ENCODE measurements around the gene EMP2.

Gene EMP2

DNA sequence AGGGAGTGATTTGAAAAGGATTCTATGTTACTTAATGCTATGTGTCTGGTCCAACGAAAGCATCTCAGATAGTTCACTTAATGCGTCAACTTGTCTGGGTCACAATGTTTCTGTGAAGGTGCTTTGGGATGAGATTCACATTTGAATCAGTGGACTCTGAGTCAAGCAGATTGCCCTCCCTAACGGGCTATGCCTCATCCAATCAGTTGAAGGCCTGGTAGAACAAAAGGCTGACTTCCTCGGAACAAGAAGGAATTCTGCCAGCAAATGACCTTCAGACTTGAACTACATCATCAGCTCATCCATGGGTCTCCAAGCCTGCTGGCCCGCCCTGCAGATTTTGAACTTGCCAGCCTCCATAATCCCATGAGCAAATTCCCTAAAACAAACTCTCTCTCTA, 15.2 kb downstream of the EMP2 start:
- Histone ChIP-seq H2AFZ (ENCODE audit: low read length) (no peak overlapping the region), H3K9me2 (ENCODE audit: low read depth, low read length) (no peaks in the 10 kb centered on the region), H3K79me2 (ENCODE audit: insufficient read depth, low read length) (no peaks in the 10 kb centered on the region), H3F3A (ENCODE audit: insufficient read depth, low read length) (no peaks in the 10 kb centered on the region), H3K27ac (ENCODE audit: low read depth, low read length, poor library complexity, severe bottlenecking) (no peak overlapping the region), H3K9ac (ENCODE audit: low read length) (no peak overlapping the region), H3K27me3 (ENCODE audit: insufficient read depth, low read length) (no peaks in the 10 kb centered on the region), H3K4me3 (ENCODE audit: low read depth, low read length, poor library complexity, severe bottlenecking) (no peak overlapping the region), H4K20me1 (ENCODE audit: insufficient read depth, low read length) (no peaks in the 10 kb centered on the region), H3K4me2 (ENCODE audit: low read length) (no peak overlapping the region), H3K36me3 (ENCODE audit: insufficient read depth, low read length) (no peaks in the 10 kb centered on the region), H3K9me3 (ENCODE audit: low read length) (no peaks in the 10 kb centered on the region), H3K4me1 (ENCODE audit: insufficient read depth, low read length, severe bottlenecking) (no peaks in the 10 kb centered on the region)
- TF ChIP-seq EZH2 (IDR thresholded peaks at IDR 0.05; ENCODE audit: borderline replicate concordance, low read length): no peak
- TF ChIP-seq, protein P1, sequence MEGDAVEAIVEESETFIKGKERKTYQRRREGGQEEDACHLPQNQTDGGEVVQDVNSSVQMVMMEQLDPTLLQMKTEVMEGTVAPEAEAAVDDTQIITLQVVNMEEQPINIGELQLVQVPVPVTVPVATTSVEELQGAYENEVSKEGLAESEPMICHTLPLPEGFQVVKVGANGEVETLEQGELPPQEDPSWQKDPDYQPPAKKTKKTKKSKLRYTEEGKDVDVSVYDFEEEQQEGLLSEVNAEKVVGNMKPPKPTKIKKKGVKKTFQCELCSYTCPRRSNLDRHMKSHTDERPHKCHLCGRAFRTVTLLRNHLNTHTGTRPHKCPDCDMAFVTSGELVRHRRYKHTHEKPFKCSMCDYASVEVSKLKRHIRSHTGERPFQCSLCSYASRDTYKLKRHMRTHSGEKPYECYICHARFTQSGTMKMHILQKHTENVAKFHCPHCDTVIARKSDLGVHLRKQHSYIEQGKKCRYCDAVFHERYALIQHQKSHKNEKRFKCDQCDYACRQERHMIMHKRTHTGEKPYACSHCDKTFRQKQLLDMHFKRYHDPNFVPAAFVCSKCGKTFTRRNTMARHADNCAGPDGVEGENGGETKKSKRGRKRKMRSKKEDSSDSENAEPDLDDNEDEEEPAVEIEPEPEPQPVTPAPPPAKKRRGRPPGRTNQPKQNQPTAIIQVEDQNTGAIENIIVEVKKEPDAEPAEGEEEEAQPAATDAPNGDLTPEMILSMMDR (IDR thresholded peaks at IDR 0.05; ENCODE audit: low read length): no peak

DNA sequence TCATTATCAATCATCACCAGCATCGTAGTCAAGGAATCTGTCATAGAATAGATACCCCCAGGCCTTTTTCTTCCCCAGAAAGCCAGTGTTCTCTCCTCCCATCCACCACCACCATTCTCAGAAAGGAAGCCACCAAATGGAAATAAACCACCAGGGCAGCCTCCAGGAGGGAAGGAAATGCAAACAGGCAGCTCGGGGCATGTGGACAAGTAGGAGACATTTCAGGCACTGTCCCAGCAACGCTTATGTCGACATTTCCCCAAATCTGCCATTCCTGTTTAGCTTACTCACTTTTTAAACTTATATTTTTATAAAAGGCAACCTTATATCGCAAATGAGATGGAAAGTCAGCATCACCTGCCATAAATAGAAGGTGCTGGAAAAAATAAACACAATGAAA, 15.8 kb downstream of the EMP2 start:
- Histone ChIP-seq H3K27me3 (ENCODE audit: insufficient read depth, low read length) (no peaks in the 10 kb centered on the region), H3K9me2 (ENCODE audit: low read depth, low read length) (no peaks in the 10 kb centered on the region), H3K9ac (ENCODE audit: low read length) (no peak overlapping the region), H3F3A (ENCODE audit: insufficient read depth, low read length) (no peaks in the 10 kb centered on the region), H2AFZ (ENCODE audit: low read length) (no peak overlapping the region), H4K20me1 (ENCODE audit: insufficient read depth, low read length) (no peaks in the 10 kb centered on the region), H3K27ac (ENCODE audit: low read depth, low read length, poor library complexity, severe bottlenecking) (no peak overlapping the region), H3K36me3 (ENCODE audit: insufficient read depth, low read length) (no peaks in the 10 kb centered on the region), H3K4me1 (ENCODE audit: insufficient read depth, low read length, severe bottlenecking) (no peaks in the 10 kb centered on the region), H3K4me2 (ENCODE audit: low read length) (no peak overlapping the region), H3K4me3 (ENCODE audit: low read depth, low read length, poor library complexity, severe bottlenecking) (no peak overlapping the region), H3K9me3 (ENCODE audit: low read length) (no peaks in the 10 kb centered on the region), H3K79me2 (ENCODE audit: insufficient read depth, low read length) (no peaks in the 10 kb centered on the region)
- TF ChIP-seq EZH2 (IDR thresholded peaks at IDR 0.05; ENCODE audit: borderline replicate concordance, low read length): no peak
- TF ChIP-seq, protein P1 (IDR thresholded peaks at IDR 0.05; ENCODE audit: low read length): no peak

DNA sequence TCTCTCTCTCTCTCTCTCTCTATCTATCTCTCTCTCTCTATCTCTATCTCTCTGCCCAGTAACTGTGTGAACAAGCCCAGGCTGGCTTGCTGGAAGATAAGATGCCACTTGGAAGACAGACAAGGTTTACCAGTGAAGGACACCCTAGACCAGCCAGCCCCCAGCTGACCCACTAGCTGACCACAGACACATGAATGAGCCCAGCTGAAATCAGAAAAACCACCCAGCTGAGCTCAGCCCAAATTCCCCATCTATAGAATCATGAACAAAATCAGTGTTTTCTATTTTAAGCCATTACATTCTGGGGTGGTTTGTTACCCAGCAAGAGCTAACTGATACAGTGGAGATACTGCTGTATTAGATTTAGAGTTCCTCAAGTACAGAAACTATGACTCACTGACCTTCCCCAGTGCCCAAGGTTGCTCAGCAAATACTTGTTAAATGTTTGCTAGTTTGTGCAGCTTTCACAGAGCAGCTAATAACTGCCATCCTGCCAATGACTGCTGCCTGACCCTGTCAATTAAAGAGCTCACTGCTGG, 18.0 kb downstream of the EMP2 start:
- Histone ChIP-seq H3K36me3 (ENCODE audit: insufficient read depth, low read length) (no peaks in the 10 kb centered on the region), H3K9ac (ENCODE audit: low read length) (no peak overlapping the region), H3K9me2 (ENCODE audit: low read depth, low read length) (no peaks in the 10 kb centered on the region), H3K79me2 (ENCODE audit: insufficient read depth, low read length) (no peaks in the 10 kb centered on the region), H3K27ac (ENCODE audit: low read depth, low read length, poor library complexity, severe bottlenecking) (no peak overlapping the region), H3K9me3 (ENCODE audit: low read length) (no peaks in the 10 kb centered on the region), H3K27me3 (ENCODE audit: insufficient read depth, low read length) (no peaks in the 10 kb centered on the region), H3K4me2 (ENCODE audit: low read length) (no peak overlapping the region), H3F3A (ENCODE audit: insufficient read depth, low read length) (no peaks in the 10 kb centered on the region), H3K4me3 (ENCODE audit: low read depth, low read length, poor library complexity, severe bottlenecking) (no peak overlapping the region), H2AFZ (ENCODE audit: low read length) (no peak overlapping the region), H3K4me1 (ENCODE audit: insufficient read depth, low read length, severe bottlenecking) (no peaks in the 10 kb centered on the region), H4K20me1 (ENCODE audit: insufficient read depth, low read length) (no peaks in the 10 kb centered on the region)
- no peak for TF ChIP-seq EZH2 (IDR thresholded peaks at IDR 0.05; ENCODE audit: borderline replicate concordance, low read length)

DNA sequence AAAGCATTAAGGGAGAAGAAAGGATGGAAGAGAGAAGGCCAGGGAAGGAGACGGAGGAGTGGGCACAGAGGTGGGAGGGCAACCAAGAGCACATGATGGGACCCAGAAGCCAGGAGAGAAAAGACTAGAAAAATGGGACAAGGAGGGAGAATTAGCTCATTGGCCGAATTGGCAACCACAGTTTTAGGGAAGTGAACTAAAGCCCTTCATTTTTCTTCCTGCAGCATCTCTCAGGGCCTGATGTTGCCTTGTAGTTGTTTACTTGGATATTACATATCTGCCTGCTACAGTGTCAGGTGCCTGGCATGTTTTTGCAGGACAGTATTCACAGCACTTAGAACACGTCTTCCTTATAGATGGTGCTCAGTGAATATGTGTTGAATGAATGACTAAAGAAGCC, 19.0 kb downstream of the EMP2 start:
- Histone ChIP-seq H3K4me2 (ENCODE audit: low read length) (no peak overlapping the region), H3F3A (ENCODE audit: insufficient read depth, low read length) (no peaks in the 10 kb centered on the region), H2AFZ (ENCODE audit: low read length) (no peak overlapping the region), H3K9ac (ENCODE audit: low read length) (no peak overlapping the region), H3K27ac (ENCODE audit: low read depth, low read length, poor library complexity, severe bottlenecking) (no peak overlapping the region), H4K20me1 (ENCODE audit: insufficient read depth, low read length) (no peaks in the 10 kb centered on the region), H3K4me3 (ENCODE audit: low read depth, low read length, poor library complexity, severe bottlenecking) (no peak overlapping the region), H3K9me3 (ENCODE audit: low read length) (no peaks in the 10 kb centered on the region), H3K4me1 (ENCODE audit: insufficient read depth, low read length, severe bottlenecking) (no peaks in the 10 kb centered on the region), H3K9me2 (ENCODE audit: low read depth, low read length) (no peaks in the 10 kb centered on the region), H3K79me2 (ENCODE audit: insufficient read depth, low read length) (no peaks in the 10 kb centered on the region), H3K27me3 (ENCODE audit: insufficient read depth, low read length) (no peaks in the 10 kb centered on the region), H3K36me3 (ENCODE audit: insufficient read depth, low read length) (no peaks in the 10 kb centered on the region)
- TF ChIP-seq EZH2 (IDR thresholded peaks at IDR 0.05; ENCODE audit: borderline replicate concordance, low read length): no peak
- TF ChIP-seq, protein P1 (IDR thresholded peaks at IDR 0.05; ENCODE audit: low read length): no peak

All from OCI-LY1 (cell line).